Skin epidermis (tissue), 12 donors: ENCODE measurements around the gene POM121.
"Not testable (repeated sequence)": the region's sequence is repeated elsewhere in the genome, so short reads cannot be mapped to it uniquely, and the experiment has no call there.

ENCODE experiments used
- H3K27ac ChIP-seq, 21 experiments: fragments of 200-600 bp; sonication (generic) in 11 of 21; one replicate each; pipeline ENCODE4 v1.5.0; 2020; ENCODE audit warnings: mild to moderate bottlenecking in 3 of 21, inconsistent platforms in 2 of 21, moderate library complexity in 2 of 21
- H3K4me3 ChIP-seq, 7 experiments: fragments of 200-600 bp; sonication (generic) in 2 of 7; one replicate each; pipeline ENCODE4 v1.5.0; 2020; ENCODE audit warnings: inconsistent platforms in 2 of 7, mild to moderate bottlenecking in 2 of 7, moderate library complexity in 1 of 7

POM121 gene

DNA sequence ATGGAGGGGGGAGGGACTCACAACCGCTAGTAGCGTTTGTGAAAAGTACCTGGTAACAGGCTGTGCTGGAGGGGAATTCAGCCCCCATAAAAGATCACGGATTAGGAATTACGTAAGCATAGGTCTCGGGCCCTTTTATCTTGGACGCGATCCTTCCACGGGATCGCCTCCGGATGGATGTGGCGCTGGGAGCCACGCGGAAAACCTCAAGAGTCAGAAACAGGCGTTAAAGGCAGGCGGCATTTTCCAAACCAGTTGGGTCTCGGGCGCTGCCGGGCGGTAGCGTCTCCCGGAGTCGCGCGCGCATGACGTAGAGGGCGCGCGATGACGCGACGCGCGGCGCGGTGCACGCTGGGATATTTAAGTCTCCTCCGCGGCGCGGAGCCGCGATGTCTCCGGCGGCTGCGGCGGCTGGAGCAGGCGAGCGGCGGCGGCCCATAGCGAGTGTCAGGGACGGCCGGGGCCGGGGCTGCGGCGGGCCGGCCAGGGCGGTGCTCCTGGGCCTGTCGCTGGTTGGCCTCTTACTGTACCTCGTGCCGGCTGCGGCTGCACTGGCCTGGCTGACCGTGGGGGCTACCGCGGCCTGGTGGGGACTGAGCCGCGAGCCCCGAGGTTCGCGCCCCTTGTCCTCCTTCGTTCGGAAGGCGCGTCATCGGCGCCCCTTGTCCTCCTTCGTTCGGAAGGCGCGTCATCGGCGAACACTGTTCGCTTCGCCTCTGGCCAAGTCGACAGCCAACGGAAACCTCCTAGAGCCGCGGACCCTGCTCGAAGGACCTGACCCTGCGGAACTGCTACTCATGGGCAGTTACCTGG is at the start of gene POM121:
Gene POM121, plus strand, starts transcription at position 363 of the 813 bp plus-strand sequence. Its CDS starts 27 bp downstream, at position 390.
- H3K4me3 ChIP-seq, result peak within 1 kb of the TSS; percentile 75 to 96 (median 86)
- H3K27ac ChIP-seq, result peak within 1 kb of the TSS; percentile 50 to 99 (median 91)

DNA sequence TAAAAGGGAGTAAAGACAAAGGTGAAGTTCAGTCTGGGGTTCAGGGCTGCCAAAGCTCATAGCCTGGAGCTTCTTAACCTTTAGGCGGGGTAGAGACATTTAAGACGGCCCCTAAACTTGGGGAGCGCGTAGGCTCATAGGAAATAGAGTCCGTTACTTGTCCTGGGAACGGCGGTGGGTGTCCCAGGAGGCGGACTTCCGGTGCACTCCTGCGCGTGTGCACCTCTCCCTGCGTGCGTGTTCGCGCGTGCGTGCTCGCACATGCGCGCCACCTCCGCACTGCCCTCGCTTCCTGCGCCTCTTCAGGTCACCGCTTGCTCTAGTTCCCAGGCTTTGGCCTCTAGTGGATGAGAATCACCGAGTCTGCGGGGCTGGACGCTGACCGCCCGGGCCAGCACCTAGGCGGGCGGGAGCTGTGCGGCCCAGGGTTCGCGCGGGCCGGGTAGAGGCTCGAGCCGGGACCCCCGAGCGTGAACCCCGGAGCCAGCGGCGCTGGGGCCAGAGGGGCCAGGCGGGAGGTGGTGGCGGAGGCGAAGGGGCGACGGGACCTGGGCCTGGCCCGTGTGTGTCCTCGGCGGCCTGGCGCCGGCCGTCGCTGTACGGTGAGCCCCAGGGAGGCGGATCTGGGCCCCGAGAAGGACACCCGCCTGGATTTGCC is 45.7 kb upstream of the POM121 start:
- Histone ChIP-seq H3K27ac (peak overlapping the region; percentile 69 to 98 (median 89)), H3K4me3 (peak overlapping the region; percentile 65 to 95 (median 81))

DNA sequence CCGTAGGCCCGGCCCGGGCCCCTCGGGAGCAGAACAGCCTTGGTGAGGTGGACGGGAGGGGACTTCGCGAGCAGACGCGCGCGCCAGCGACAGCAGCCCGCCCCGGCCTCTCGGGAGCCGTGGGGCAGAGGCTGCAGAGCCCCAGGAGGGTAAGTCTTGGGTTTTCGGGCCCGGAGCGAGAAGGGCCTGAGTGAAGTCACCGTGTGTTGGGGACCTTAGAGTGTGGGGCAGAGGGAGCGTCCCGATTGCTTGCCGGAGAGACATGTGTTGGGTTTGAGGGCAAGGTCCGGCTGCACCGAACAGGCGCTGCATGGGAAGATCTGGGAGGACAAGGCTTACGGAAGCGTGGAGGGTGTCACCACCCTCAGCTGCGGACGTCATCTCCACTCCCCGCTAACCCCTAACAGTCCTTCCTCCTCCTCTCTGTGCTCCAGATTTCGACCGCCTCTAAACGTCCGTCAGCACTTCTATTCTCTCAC is 45.1 kb upstream of the POM121 start:
- Histone ChIP-seq H3K27ac (peak overlapping the region; percentile 69 to 98 (median 89)), H3K4me3 (peak overlapping the region; percentile 65 to 95 (median 81))

GRCh38 chr7:72891750-72892149 is 33.1 kb upstream of the POM121 start:
- not testable (repeated sequence) for H3K4me3 ChIP-seq, H3K27ac ChIP-seq

DNA sequence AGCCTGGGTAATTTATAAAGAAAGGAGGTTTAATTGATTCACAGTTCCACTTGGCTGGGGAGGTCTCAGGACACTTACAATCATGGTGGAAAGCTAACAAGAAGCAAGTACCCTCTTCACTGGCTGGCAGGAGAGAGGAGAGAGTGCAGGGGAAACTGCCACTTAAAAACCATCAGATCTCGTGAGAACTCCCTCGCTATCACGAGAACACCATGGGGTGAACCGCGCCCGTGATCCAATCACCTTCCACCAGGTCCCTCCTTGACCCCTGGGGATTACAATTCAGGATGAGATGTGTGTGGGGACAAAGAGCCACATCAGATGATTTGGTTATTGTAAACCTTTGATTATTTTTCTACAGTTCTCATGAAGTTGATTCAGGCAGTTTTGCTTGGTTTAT is 20.2 kb upstream of the POM121 start:
- H3K4me3 ChIP-seq, H3K27ac ChIP-seq: not testable (repeated sequence)

DNA sequence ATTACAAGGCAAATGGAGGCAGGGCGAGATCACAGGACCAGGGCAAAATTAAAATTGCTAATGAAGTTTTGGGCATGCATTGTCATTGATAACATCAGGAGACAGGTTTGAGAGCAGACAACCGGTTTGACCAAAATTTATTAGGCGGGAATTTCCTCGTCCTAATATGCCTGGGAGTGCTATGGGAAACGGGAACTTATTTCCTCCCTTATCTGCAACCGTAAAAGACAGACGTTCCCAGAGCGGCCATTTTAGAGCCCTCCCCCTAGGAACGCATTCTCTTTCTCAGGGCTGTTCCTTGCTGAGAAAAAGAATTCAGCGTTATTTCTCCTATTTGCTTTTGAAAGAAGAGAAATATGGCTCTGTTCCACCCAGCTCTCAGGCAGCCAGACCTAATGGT is 16.5 kb upstream of the POM121 start:
- H3K4me3 ChIP-seq, result not testable (repeated sequence)
- peak overlapping the region in 1 of 21 experiments; percentile 35 for H3K27ac ChIP-seq

- not testable (repeated sequence) for H3K4me3 ChIP-seq
- H3K27ac ChIP-seq, result peak overlapping the region in 1 of 21 experiments; percentile 21
These were observed 13.5 kb upstream of the POM121 start for GRCh38 chr7:72911395-72911794.

- not testable (repeated sequence) for H3K4me3 ChIP-seq, H3K27ac ChIP-seq
These were observed 11.1 kb upstream of the POM121 start for GRCh38 chr7:72913750-72914149.

DNA sequence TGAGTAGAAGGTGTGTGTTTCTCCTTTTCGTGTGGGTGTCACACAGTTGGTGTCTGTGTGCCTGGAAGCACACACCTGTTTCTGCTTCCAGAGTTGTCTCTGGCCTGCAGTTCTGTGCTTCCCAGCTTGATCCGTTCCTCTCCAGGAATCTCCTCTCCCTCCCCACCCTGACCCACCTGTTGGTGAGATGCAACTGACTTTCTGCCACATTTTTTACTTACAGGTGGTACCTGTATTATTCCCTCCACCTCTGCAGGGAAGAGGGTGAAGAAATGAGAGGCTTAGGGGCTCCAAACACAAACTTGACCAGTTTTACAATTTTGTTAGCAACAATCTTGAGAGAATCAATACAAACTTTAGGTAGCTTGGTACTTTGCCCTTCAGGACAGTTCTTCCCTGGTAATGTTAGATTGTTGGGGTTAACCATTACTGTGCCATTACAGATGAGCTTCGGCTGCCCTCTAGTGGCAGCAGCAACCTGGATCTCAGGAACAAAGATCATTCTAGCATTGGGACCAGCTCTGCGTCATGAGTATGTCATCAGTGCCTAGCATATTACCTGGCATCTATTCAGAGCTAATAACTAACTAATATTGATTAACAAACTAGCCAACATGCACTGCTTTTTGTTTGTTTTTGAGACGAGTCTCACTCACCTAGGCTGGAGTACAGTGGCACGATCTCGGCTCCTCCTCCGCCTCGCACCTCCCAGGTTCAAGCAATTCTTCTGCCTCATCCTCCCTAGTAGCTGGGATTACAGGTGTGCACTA is 10.0 kb upstream of the POM121 start:
- H3K27ac ChIP-seq, result not testable (repeated sequence)

DNA sequence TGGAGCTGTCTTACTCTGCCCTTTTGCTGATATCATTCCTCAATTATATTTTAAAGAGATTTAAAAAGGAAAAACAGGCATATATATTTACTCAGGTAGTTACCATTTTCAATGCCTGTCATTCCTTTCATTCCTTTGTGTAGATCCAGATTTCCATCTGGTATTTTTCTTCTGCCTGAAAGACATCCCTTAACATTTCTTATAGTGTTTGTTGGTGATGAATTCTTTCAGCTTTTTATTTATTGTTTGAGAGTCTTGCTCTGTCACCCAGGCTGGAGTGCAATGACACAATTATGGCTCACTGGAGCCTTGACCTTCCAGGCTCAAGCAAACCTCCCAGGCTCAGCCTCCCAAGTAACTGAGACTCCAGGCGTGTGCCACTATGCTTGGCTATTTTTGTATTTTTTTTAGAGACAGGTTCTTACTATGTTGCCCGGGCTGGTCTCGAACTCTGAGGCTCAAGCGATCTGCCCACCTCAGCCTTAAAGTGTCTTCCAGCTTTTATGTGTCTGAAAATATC is 5.6 kb upstream of the POM121 start:
- no peak overlapping the region for H3K27ac ChIP-seq

More for the DNA sequence above, 10.0 kb upstream of the POM121 start:
- not testable (repeated sequence) for H3K4me3 ChIP-seq

DNA sequence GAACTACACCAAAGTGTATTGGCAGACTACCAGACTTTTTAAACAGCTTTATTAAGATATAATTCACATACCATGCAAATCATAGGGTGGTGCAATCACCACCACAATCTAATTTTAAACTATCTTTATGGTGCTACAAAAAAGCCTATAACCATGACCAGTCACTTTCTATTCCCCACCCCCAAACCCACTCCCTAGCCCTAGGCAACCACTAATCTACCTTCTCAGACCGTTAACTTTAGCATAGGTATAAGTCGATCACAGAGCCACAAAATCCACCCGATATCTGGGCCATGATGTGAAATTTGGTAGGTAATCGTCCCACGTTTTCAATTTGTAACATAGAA is 536 bp upstream of the POM121 start:
- Histone ChIP-seq H3K27ac (peak overlapping the region; percentile 50 to 99 (median 91)), H3K4me3 (peak overlapping the region; percentile 75 to 96 (median 86))

More for the DNA sequence above, 5.6 kb upstream of the POM121 start:
- no peak overlapping the region for H3K4me3 ChIP-seq

DNA sequence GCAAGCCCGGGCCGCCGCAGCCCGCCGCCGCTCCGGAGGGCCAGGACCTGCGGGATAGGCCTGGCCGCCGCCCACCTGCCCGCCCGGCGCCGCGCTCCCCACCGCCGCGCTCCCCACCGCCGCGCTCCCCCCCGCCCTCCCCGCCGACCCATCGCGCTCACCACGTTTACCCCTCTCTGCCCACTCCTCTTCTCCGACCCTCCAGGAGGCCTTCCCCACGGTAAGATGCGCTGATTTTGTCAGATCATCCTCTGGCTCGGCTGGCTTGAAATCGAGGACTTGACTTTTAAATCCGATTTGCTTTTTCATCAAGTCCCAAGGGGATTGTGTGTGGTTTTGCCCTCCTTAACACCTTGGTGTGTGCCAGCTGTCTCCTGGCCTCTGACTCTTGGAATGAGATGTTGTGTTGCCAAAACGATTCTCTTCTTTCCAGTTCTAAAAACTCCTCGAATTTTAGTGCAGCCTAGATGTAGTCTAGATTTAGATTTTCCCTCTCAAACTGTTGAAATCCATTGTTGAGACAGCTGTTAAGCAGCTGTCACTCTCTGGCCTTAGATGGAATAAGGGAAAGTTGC is 738 bp downstream of the POM121 start:
- Histone ChIP-seq H3K27ac (peak overlapping the region; percentile 25 to 99 (median 91)), H3K4me3 (peak overlapping the region; percentile 75 to 96 (median 86))

GRCh38 chr7:72927791-72928190 is 2.9 kb downstream of the POM121 start:
- not testable (repeated sequence) for H3K4me3 ChIP-seq, H3K27ac ChIP-seq

- not testable (repeated sequence) for H3K4me3 ChIP-seq
These were observed 3.3 kb downstream of the POM121 start for GRCh38 chr7:72928216-72928615.

GRCh38 chr7:72942022-72942705 is 17.3 kb downstream of the POM121 start:
- H3K4me3 ChIP-seq, H3K27ac ChIP-seq: not testable (repeated sequence)

More at GRCh38 chr7:72928216-72928615, 3.3 kb downstream of the POM121 start:
- H3K27ac ChIP-seq, result not testable (repeated sequence)

DNA sequence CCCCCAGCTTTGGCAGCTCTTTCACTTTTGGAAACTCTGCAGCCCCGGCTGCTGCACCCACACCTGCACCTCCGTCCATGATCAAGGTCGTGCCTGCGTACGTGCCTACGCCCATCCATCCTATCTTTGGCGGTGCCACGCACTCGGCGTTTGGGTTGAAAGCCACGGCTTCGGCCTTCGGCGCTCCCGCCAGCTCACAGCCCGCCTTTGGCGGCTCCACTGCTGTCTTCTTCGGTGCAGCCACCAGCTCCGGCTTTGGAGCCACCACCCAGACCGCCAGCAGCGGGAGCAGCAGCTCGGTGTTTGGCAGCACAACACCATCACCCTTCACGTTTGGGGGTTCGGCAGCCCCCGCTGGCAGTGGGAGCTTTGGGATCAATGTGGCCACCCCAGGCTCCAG is 18.1 kb downstream of the POM121 start:
- not testable (repeated sequence) for H3K27ac ChIP-seq, H3K4me3 ChIP-seq

DNA sequence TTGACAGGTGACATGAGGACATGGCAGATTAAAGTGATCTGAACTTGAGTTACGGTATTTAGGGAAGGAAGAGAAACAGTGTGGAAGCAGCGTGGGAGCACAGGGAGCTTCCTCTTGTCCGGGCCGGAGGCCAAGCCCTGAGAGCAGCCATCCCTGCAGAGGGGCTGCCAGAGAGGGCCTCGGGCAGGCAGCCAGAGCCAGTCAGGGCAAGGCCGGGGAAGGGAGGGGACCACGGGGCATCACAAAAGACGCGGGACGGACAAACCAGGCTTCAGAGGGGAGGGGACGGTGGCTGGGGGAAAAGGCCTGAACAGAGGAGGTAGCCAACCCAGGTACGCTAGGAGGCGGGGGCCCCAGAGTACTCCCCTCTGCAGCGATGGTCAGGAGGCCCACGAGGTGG is 20.0 kb downstream of the POM121 start:
- not testable (repeated sequence) for H3K27ac ChIP-seq, H3K4me3 ChIP-seq

GRCh38 chr7:72945597-72945996 is 20.7 kb downstream of the POM121 start:
- not testable (repeated sequence) for H3K4me3 ChIP-seq, H3K27ac ChIP-seq
